PFSK-1 (cell line): Measurements from ENCODE around the gene MIS18BP1. TPM values are rescaled to one million over a fixed set of nuclear protein-coding genes. Genes with fewer than 3 reads are reported as not detected.
A peak's percentile ranks its signal among the peaks of the same experiment; 100 is the strongest.

ENCODE experiments used
- FOXP2 ChIP-seq: optimal IDR thresholded peaks from 2 replicates; pipeline ENCODE3; 2011; ENCODE audit warnings: borderline replicate concordance, control low read depth, inconsistent platforms; ENCODE audit not compliant: insufficient read depth; ENCODE audit errors: extremely low read length, extremely low read depth
- POLR2AphosphoS5 ChIP-seq: IDR thresholded peaks from 2 replicates; pipeline ENCODE4 v1.6.1; 2012; ENCODE audit warnings: low read depth, mild to moderate bottlenecking, control low read depth, low read length, moderate library complexity
- REST ChIP-seq, 2 experiments: IDR thresholded peaks; 2 replicates each; pipeline versions ENCODE4 v1.6.1 to v1.8.0; 2011 to 2012; ENCODE audit warnings: low read depth in 2 of 2, low read length in 2 of 2, control low read depth in 1 of 2, inconsistent platforms in 1 of 2, mild to moderate bottlenecking in 1 of 2, moderate library complexity in 1 of 2; ENCODE audit not compliant: insufficient read depth in 1 of 2
- SIN3A ChIP-seq: IDR thresholded peaks from 2 replicates; pipeline ENCODE4 v1.6.1; 2012; ENCODE audit warnings: mild to moderate bottlenecking, low read length, moderate library complexity, borderline replicate concordance; ENCODE audit not compliant: insufficient read depth
- TAF1 ChIP-seq: IDR thresholded peaks from 2 replicates; pipeline ENCODE4 v1.6.1; 2012; ENCODE audit warnings: low read length, control low read depth, borderline replicate concordance; ENCODE audit not compliant: insufficient read depth
- polyA plus RNA-seq: library from polyadenylated mRNA; unstranded; fragments of >200 nt; gene quantifications from one replicate; pipeline ENCODE4 v1.2.1, GENCODE V29; 2012; ENCODE audit warnings: low read depth, missing spikeins; ENCODE audit not compliant: insufficient read length

The MIS18BP1 gene
- polyA plus RNA-seq = 8.0 TPM

GRCh38 chr14:45253070-45253753 lies at the start of gene MIS18BP1:
TSS of gene MIS18BP1 (minus strand) at chr14:45253202. CDS start at chr14:45247286, 5,916 bp downstream.
- TF ChIP-seq FOXP2 (peak; percentile 15), REST (IDR thresholded peaks at IDR 0.05; ENCODE audit: insufficient read depth in 1 of 2, low read depth in 2 of 2, low read length in 2 of 2) (no peak; a peak in 1 of 4 replicates), POLR2AphosphoS5 (0 out of 2 replicates have a peak, but pooled peaks have one; percentile 44), TAF1 (peak; percentile 15; the same call in 1 of the 2 replicates)

- TF ChIP-seq POLR2AphosphoS5 (no peak), TAF1 (no peak), FOXP2 (no peak), SIN3A (no peak), REST (IDR thresholded peaks at IDR 0.05; ENCODE audit: insufficient read depth in 1 of 2, low read depth in 2 of 2, low read length in 2 of 2) (no peak)
Measured at GRCh38 chr14:45298423-45299117, 45.6 kb upstream of the MIS18BP1 start.

GRCh38 chr14:45290547-45290946 lies 37.5 kb upstream of the MIS18BP1 start:
- TF ChIP-seq TAF1 = no peak
- TF ChIP-seq REST (IDR thresholded peaks at IDR 0.05; ENCODE audit: insufficient read depth in 1 of 2, low read depth in 2 of 2, low read length in 2 of 2) = no peak
- no peak for TF ChIP-seq FOXP2
- no peak for TF ChIP-seq SIN3A

GRCh38 chr14:45287610-45288009 lies 34.6 kb upstream of the MIS18BP1 start:
- TF ChIP-seq SIN3A (no peak), FOXP2 (no peak), TAF1 (no peak), POLR2AphosphoS5 (no peak), REST (IDR thresholded peaks at IDR 0.05; ENCODE audit: insufficient read depth in 1 of 2, low read depth in 2 of 2, low read length in 2 of 2) (no peak)
